HepG2 (cell line): ENCODE measurements around the gene HLF. TPM values are rescaled to one million over a fixed set of nuclear protein-coding genes. Genes with fewer than 3 reads are reported as not detected.

Source experiments
- CREB1 ChIP-seq, 2 experiments: fragments of 450-650 bp in 1 of 2; IDR thresholded peaks; 2 replicates each; pipeline ENCODE4 v1.6.1; 2016 to 2017; ENCODE audit warnings: control low read depth in 1 of 2, mild to moderate bottlenecking in 1 of 2, missing compliant biosample characterization in 1 of 2, missing genetic modification characterization in 1 of 2
- HCFC1 ChIP-seq: fragments of 150-350 bp; IDR thresholded peaks from 2 replicates; pipeline ENCODE4 v1.6.1; 2014; ENCODE audit warnings: low read depth, low read length
- PITX1 ChIP-seq: sonication (generic); formaldehyde crosslinking; IDR thresholded peaks from 2 replicates; pipeline ENCODE4 v1.5.1; 2020; ENCODE audit warnings: mild to moderate bottlenecking, missing genetic modification reagents
- PPARG ChIP-seq: conservative IDR thresholded peaks from 2 replicates; pipeline ENCODE4 v1.6.1; 2016; ENCODE audit warnings: missing biosample characterization, missing genetic modification reagents
- PRDM15 ChIP-seq: sonication (generic); formaldehyde crosslinking; IDR thresholded peaks from 2 replicates; pipeline ENCODE4 v1.4.0; 2020; ENCODE audit warnings: missing genetic modification reagents
- RBAK ChIP-seq: sonication (generic); formaldehyde crosslinking; IDR thresholded peaks from 2 replicates; pipeline ENCODE4 v1.5.1; 2020; ENCODE audit warnings: mild to moderate bottlenecking, missing genetic modification reagents
- RFX3 ChIP-seq: IDR thresholded peaks from 2 replicates; pipeline ENCODE4 v1.6.1; 2016; ENCODE audit warnings: missing biosample characterization, missing genetic modification reagents
- SNAPC2 ChIP-seq: sonication (generic); formaldehyde crosslinking; IDR thresholded peaks from 2 replicates; pipeline ENCODE4 v1.8.1; 2022; ENCODE audit warnings: mild to moderate bottlenecking, missing genetic modification reagents
- SP2 ChIP-seq: sonication (generic); formaldehyde crosslinking; IDR thresholded peaks from 2 replicates; pipeline ENCODE4 v1.5.1; 2020; ENCODE audit warnings: mild to moderate bottlenecking, missing genetic modification reagents
- UBTF ChIP-seq: sonication (generic); formaldehyde crosslinking; IDR thresholded peaks from 2 replicates; pipeline ENCODE4 v1.4.0; 2020; ENCODE audit warnings: mild to moderate bottlenecking, missing genetic modification reagents
- ZBTB38 ChIP-seq: sonication (generic); formaldehyde crosslinking; IDR thresholded peaks from 2 replicates; pipeline ENCODE4 v1.5.1; 2020; ENCODE audit warnings: mild to moderate bottlenecking, missing genetic modification reagents
- ZMAT5 ChIP-seq: sonication (generic); formaldehyde crosslinking; IDR thresholded peaks from 2 replicates; pipeline ENCODE4 v1.5.0; 2020; ENCODE audit warnings: mild to moderate bottlenecking, low read depth, missing genetic modification reagents, borderline replicate concordance
- ZNF253 ChIP-seq: sonication (generic); formaldehyde crosslinking; IDR thresholded peaks from 2 replicates; pipeline ENCODE4 v1.8.0; 2022; ENCODE audit warnings: mild to moderate bottlenecking, missing genetic modification reagents, borderline replicate concordance
- ZNF414 ChIP-seq: sonication (generic); formaldehyde crosslinking; IDR thresholded peaks from 2 replicates; pipeline ENCODE4 v1.5.0; 2020; ENCODE audit warnings: missing genetic modification reagents
- ZNF674 ChIP-seq: sonication (generic); formaldehyde crosslinking; IDR thresholded peaks from 2 replicates; pipeline ENCODE4 v1.5.0; 2020; ENCODE audit warnings: low read depth, mild to moderate bottlenecking, missing genetic modification reagents
- ZNF792 ChIP-seq: IDR thresholded peaks from 2 replicates; pipeline ENCODE4 v1.6.1; 2016
- ZSCAN12 ChIP-seq: sonication (generic); formaldehyde crosslinking; IDR thresholded peaks from 2 replicates; pipeline ENCODE4 v1.9.0; 2021; ENCODE audit warnings: mild to moderate bottlenecking, missing genetic modification reagents
- polyA plus RNA-seq, 8 experiments: library from polyadenylated mRNA; depleted of rRNA in 3 of 8; stranded (reverse) in 7 of 8; unstranded in 1 of 8; fragments of >200 nt; fragmentation: Illumina TruSeq in 4 of 8; extraction: Trizol in 4 of 8; gene quantifications; 2 replicates each; pipeline versions ENCODE4 v1.2.1 to v1.2.3, GENCODE V29; 2011 to 2016; ENCODE audit warnings: low read depth in 4 of 8, missing spikeins in 1 of 8, mixed read lengths in 1 of 8; ENCODE audit not compliant: insufficient read depth in 1 of 8
- total RNA-seq, 5 experiments: library from RNA; depleted of rRNA; stranded (reverse); fragments of >200 nt; fragmentation: Illumina TruSeq; extraction: Trizol; gene quantifications; 2 replicates each; pipeline ENCODE4 v1.2.3, GENCODE V29; 2016; ENCODE audit warnings: low read depth in 1 of 5
- TF ChIP-seq, protein P1 (sequence below): IDR thresholded peaks from 2 replicates; pipeline ENCODE4 v1.4.0; 2020; ENCODE audit warnings: mild to moderate bottlenecking, missing genetic modification reagents

Gene HLF
- total and polyA plus RNA-seq, 2 of the 13 experiments (the other 11 are each of a cell fraction or from before 2014, with no cell fraction given), result 202 to 346 TPM

- TF ChIP-seq, protein P1, sequence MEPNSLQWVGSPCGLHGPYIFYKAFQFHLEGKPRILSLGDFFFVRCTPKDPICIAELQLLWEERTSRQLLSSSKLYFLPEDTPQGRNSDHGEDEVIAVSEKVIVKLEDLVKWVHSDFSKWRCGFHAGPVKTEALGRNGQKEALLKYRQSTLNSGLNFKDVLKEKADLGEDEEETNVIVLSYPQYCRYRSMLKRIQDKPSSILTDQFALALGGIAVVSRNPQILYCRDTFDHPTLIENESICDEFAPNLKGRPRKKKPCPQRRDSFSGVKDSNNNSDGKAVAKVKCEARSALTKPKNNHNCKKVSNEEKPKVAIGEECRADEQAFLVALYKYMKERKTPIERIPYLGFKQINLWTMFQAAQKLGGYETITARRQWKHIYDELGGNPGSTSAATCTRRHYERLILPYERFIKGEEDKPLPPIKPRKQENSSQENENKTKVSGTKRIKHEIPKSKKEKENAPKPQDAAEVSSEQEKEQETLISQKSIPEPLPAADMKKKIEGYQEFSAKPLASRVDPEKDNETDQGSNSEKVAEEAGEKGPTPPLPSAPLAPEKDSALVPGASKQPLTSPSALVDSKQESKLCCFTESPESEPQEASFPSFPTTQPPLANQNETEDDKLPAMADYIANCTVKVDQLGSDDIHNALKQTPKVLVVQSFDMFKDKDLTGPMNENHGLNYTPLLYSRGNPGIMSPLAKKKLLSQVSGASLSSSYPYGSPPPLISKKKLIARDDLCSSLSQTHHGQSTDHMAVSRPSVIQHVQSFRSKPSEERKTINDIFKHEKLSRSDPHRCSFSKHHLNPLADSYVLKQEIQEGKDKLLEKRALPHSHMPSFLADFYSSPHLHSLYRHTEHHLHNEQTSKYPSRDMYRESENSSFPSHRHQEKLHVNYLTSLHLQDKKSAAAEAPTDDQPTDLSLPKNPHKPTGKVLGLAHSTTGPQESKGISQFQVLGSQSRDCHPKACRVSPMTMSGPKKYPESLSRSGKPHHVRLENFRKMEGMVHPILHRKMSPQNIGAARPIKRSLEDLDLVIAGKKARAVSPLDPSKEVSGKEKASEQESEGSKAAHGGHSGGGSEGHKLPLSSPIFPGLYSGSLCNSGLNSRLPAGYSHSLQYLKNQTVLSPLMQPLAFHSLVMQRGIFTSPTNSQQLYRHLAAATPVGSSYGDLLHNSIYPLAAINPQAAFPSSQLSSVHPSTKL, result peak; percentile 31; the same call in 1 of the 2 replicates
- TF ChIP-seq ZBTB38 (CRISPR knock-in tag) (0 out of 2 replicates have a peak, but pooled peaks have one; percentile 32), PPARG (CRISPR knock-in tag) (no peak), SP2 (CRISPR knock-in tag) (no peak), UBTF (CRISPR knock-in tag) (peak; percentile 66; the same call in 1 of the 2 replicates), ZNF414 (CRISPR knock-in tag) (0 out of 2 replicates have a peak, but pooled peaks have one; percentile 31), RFX3 (no peak), ZNF674 (CRISPR knock-in tag) (no peak), ZSCAN12 (CRISPR knock-in tag) (0 out of 2 replicates have a peak, but pooled peaks have one; percentile 6), ZMAT5 (CRISPR knock-in tag) (no peak), ZNF792 (CRISPR knock-in tag) (no peak), RBAK (no peak), SNAPC2 (CRISPR knock-in tag) (no peak), HCFC1 (no peak), PRDM15 (no peak), PITX1 (no peak), CREB1 (IDR thresholded peaks at IDR 0.05) (no peak), CREB1 (CRISPR knock-in tag; IDR thresholded peaks at IDR 0.05) (no peak), ZNF253 (peak; percentile 78; the same call in 1 of the 2 replicates)
Measured at GRCh38 chr17:55266051-55266957, 1.5 kb downstream of the HLF start (continued).
